Measurements from ENCODE around the gene ZNF138. TPM values are rescaled to one million over a fixed set of nuclear protein-coding genes. Genes with fewer than 3 reads are reported as not detected.

ZNF138 gene
- total and polyA plus RNA-seq, 2 of the 8 experiments (the other 6 are each of a cell fraction or from before 2014, with no cell fraction given), result 7.5 to 22.6 TPM

GRCh38 chr7:64793106-64793755 is 997 bp upstream of the ZNF138 start (continued):
- TF ChIP-seq GTF2F1 (IDR thresholded peaks at IDR 0.05; ENCODE audit: borderline replicate concordance, low read depth, low read length) (no peak), JUN (IDR thresholded peaks at IDR 0.05; ENCODE audit: low read depth, low read length) (no peak), CTCF (IDR thresholded peaks at IDR 0.05; ENCODE audit: control extremely low read depth in 1 of 3, insufficient read depth in 1 of 3, low read depth in 1 of 3, low read length in 3 of 3) (no peak), EGR1 (IDR thresholded peaks at IDR 0.05; ENCODE audit: borderline replicate concordance, low read depth, low read length) (no peak), JUND (IDR thresholded peaks at IDR 0.05; ENCODE audit: low read length) (no peak)
